GM12801 (cell line): Measurements from ENCODE around the gene ANKRD11.

Experiments
- TF ChIP-seq, protein P1 (sequence below): IDR thresholded peaks from one replicate; pipeline ENCODE4 v1.5.1; 2011; ENCODE audit warnings: control low read depth; ENCODE audit not compliant: insufficient read length; ENCODE audit errors: extremely low read depth

ANKRD11 gene

DNA sequence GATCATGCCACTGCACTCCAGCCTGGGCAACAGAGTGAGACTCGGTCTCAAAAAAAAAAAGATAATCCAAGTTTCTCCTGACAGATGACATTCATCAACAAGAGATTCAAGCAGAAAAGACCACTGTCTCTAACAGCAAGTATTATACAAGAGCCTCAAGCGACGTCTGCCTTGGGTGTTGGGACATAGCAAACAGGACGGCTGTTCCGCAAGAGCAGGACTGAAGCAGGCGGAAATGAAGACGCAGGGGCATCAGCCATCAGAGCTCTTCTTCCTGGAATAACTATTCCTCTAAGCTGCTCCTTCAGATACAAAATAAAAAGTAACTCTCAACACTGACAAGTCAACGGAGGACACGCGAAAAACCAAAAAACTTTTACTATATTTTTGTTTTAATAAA lies 54.0 kb downstream of the ANKRD11 start:
- TF ChIP-seq, protein P1, sequence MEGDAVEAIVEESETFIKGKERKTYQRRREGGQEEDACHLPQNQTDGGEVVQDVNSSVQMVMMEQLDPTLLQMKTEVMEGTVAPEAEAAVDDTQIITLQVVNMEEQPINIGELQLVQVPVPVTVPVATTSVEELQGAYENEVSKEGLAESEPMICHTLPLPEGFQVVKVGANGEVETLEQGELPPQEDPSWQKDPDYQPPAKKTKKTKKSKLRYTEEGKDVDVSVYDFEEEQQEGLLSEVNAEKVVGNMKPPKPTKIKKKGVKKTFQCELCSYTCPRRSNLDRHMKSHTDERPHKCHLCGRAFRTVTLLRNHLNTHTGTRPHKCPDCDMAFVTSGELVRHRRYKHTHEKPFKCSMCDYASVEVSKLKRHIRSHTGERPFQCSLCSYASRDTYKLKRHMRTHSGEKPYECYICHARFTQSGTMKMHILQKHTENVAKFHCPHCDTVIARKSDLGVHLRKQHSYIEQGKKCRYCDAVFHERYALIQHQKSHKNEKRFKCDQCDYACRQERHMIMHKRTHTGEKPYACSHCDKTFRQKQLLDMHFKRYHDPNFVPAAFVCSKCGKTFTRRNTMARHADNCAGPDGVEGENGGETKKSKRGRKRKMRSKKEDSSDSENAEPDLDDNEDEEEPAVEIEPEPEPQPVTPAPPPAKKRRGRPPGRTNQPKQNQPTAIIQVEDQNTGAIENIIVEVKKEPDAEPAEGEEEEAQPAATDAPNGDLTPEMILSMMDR: no peak

DNA sequence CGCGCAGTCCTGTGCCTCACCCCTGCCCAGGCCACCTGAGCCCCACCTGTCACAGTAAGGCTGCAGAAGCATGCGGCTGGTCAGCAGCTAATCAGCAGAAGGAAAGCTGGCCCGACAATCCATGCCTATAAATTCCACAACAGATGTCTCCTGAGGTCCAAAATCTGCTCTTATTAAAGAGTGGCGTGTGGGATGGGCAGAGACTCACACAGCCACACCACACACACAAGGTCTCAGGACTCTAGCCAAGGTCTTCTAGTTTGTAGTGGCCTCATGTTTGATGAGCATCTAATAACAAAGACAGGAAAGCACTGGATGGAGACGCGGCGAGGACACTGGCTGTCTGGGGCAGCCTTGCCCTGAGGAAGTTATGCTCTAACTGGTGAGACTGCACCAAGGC lies 55.9 kb downstream of the ANKRD11 start:
- TF ChIP-seq, protein P1: no peak

DNA sequence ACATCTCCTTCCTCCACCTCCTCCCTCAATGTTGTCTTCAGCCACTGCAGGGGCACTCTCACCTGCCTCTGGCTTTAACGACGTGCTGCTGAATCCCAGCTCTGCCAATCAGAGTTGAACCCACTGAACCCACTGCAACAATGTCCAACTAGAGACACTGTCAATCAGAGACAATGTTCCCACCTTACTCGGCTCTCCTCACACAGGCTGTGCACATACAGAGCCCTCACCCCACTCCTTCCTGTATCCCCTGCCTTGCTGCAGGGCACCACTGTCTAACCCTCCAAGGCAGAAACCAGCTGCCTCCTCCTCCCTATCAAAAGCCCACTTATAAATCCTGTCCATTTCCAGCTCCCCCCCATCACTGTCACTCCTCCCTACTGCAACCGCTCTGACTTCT lies 58.7 kb downstream of the ANKRD11 start:
- TF ChIP-seq, protein P1: no peak

DNA sequence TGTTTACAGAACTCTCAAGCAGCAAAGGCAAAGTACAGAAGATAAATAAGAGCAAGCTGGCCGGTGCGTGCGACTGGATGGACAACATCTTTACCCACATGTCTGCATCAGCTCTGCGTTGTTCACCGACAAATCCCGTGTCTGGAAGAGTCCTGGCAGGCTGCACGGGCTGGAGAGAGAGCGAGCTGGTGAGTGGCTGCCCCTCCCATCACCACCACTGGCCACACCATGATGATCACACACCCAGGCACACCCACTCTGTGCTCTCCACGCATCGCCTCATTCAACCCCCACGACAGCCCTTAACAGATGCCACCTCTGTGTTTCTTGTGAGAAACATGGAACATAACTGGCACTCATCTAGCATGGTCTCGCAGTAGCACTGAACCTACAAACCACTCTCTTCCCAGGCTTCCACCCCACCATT lies 59.2 kb downstream of the ANKRD11 start:
- TF ChIP-seq, protein P1: no peak

DNA sequence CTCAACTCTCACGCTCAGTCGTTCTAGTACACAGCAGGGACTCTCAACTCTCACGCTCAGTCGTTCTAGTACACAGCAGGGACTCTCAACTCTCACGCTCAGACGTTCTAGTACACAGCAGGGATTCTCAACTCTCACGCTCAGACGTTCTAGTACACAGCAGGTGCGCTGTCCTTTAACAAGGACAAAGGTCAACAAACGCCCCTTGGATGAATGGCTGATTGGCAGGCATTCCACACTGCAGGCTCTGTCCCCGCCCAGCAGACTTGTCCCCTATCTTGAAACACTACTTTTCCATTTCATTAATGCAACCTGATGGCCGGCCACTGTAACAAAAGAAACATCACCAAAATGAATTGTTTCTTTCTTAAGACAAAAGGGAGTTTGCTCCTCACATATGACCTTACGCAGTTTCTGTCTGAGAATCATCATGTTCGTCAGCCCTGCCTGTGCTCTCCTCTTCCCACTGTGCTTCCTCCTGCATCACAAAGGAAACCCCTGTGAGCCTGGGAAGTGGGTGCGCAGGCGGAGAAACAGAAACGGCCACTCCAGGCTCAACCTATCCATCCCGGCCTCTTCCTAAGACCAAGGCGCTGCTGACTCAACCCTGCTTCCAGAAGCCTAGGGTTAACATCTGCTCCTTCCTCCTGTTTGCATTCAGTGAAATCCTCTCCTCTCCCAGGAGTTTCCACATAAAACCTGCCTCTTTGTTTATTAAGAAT lies 59.8 kb downstream of the ANKRD11 start:
- TF ChIP-seq, protein P1: no peak

DNA sequence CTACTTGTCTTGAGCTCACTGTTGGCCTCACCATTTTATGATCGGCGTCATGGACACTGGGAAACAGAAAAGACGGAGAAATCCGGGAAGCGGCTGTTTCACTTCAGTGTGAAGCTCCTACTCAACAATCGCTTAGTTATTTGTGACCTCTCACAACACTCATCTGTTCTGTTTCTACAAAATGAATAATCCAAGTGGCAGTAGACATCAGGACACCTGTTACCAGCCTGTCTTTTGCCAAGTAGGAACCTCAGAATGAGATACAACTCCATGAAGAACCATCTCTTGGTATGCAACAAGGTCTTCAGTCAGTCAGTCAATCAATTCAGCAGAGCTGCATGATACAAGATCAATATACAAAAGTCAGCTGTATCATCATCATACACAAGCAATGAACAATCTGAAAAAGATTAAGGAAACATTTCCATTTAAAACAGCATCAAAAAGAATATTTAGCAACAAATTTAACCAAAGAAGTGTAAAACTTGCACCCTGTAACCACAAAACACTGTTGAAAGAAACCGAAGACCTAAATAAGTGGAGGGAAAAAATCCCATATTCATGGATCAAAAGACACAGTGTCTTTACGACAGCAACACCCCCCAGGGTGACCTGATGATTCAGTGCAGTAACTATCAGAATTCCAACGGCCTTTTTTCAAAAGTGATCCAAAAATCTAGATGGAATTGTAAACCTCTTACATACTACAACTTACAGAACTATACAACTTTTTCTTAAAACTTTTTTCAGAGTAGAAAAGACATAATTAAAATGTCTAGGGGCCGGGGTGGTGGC lies 63.4 kb downstream of the ANKRD11 start:
- TF ChIP-seq, protein P1: no peak

DNA sequence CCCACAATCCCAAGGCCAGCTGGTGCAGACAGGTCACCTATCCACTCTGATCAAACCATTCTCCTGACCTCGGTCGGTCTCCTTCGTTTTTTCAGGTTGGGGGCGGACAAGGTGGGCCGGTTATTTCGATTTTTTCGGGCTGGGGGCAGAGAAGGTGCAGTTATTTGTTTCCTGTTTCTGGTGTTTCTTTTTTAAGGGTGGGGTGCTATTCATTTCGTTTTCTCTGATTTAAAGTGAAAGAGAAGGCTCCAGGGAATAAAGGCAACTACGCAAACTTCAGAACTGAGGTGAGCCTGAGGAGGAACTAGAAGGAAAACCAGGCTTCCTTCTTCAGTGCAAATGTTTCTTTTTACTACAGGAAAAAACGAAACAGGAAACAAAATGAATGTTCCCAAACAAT lies 64.8 kb downstream of the ANKRD11 start:
- TF ChIP-seq, protein P1: no peak
